HepG2 (cell line): Measurements from ENCODE around the gene CDK2AP2. TPM values are rescaled to one million over a fixed set of nuclear protein-coding genes. Genes with fewer than 3 reads are reported as not detected.
A peak's percentile ranks its signal among the peaks of the same experiment; 100 is the strongest.

Experiments
- CERS6 ChIP-seq: sonication (generic); formaldehyde crosslinking; IDR thresholded peaks from 2 replicates; pipeline ENCODE4 v1.5.0; 2020; ENCODE audit warnings: missing genetic modification reagents
- DNMT3B ChIP-seq: conservative IDR thresholded peaks from 2 replicates; pipeline ENCODE4 v1.6.1; 2016; ENCODE audit warnings: missing biosample characterization, control low read depth
- IKZF5 ChIP-seq: IDR thresholded peaks from 2 replicates; pipeline ENCODE4 v1.6.1; 2018; ENCODE audit warnings: missing genetic modification reagents, mild to moderate bottlenecking, missing compliant biosample characterization
- RNF219 ChIP-seq: sonication (generic); formaldehyde crosslinking; IDR thresholded peaks from 2 replicates; pipeline ENCODE4 v1.5.0; 2020; ENCODE audit warnings: mild to moderate bottlenecking, missing genetic modification reagents
- TGIF2 ChIP-seq: IDR thresholded peaks from 2 replicates; pipeline ENCODE4 v1.6.1; 2016; ENCODE audit warnings: control low read depth, missing compliant biosample characterization
- THYN1 ChIP-seq: sonication (generic); formaldehyde crosslinking; IDR thresholded peaks from 2 replicates; pipeline ENCODE4 v1.8.1; 2023; ENCODE audit warnings: low read depth, mild to moderate bottlenecking, moderate library complexity, missing genetic modification reagents, borderline replicate concordance
- TSC22D2 ChIP-seq: sonication (generic); formaldehyde crosslinking; IDR thresholded peaks from 2 replicates; pipeline ENCODE4 v1.5.1; 2020; ENCODE audit warnings: missing genetic modification reagents, mild to moderate bottlenecking, borderline replicate concordance
- ZBTB3 ChIP-seq: sonication (generic); formaldehyde crosslinking; IDR thresholded peaks from 2 replicates; pipeline ENCODE4 v1.4.0; 2020; ENCODE audit warnings: low read depth, mild to moderate bottlenecking, moderate library complexity, missing genetic modification reagents, borderline replicate concordance
- ZHX2 ChIP-seq, 2 experiments: sonication (generic) in 1 of 2; formaldehyde crosslinking in 1 of 2; IDR thresholded peaks; 2 replicates each; pipeline versions ENCODE4 v1.6.1 to v1.9.0; 2014 to 2022; ENCODE audit warnings: antibody characterized with exemption in 1 of 2, borderline replicate concordance in 1 of 2, inconsistent platforms in 1 of 2, low read depth in 1 of 2, missing genetic modification reagents in 1 of 2
- ZNF260 ChIP-seq: sonication (generic); formaldehyde crosslinking; IDR thresholded peaks from 2 replicates; pipeline ENCODE4 v1.4.0; 2020; ENCODE audit warnings: missing genetic modification reagents, low read depth, mild to moderate bottlenecking, borderline replicate concordance
- polyA plus RNA-seq, 8 experiments: library from polyadenylated mRNA; depleted of rRNA in 3 of 8; stranded (reverse) in 7 of 8; unstranded in 1 of 8; fragments of >200 nt; fragmentation: Illumina TruSeq in 4 of 8; extraction: Trizol in 4 of 8; gene quantifications; 2 replicates each; pipeline versions ENCODE4 v1.2.1 to v1.2.3, GENCODE V29; 2011 to 2016; ENCODE audit warnings: low read depth in 4 of 8, missing spikeins in 1 of 8, mixed read lengths in 1 of 8; ENCODE audit not compliant: insufficient read depth in 1 of 8
- total RNA-seq, 5 experiments: library from RNA; depleted of rRNA; stranded (reverse); fragments of >200 nt; fragmentation: Illumina TruSeq; extraction: Trizol; gene quantifications; 2 replicates each; pipeline ENCODE4 v1.2.3, GENCODE V29; 2016; ENCODE audit warnings: low read depth in 1 of 5
- TF ChIP-seq, protein P1 (sequence below): sonication (generic); formaldehyde crosslinking; IDR thresholded peaks from 2 replicates; pipeline ENCODE4 v1.4.0; 2020; ENCODE audit warnings: mild to moderate bottlenecking, low read depth, missing genetic modification reagents
- TF ChIP-seq, protein P2 (sequence below): sonication (generic); formaldehyde crosslinking; IDR thresholded peaks from 2 replicates; pipeline ENCODE4 v1.4.0; 2020; ENCODE audit warnings: missing genetic modification reagents

Gene CDK2AP2
- total and polyA plus RNA-seq, 2 of the 13 experiments (the other 11 are each of a cell fraction or from before 2014, with no cell fraction given), result 15.0 to 23.2 TPM

DNA sequence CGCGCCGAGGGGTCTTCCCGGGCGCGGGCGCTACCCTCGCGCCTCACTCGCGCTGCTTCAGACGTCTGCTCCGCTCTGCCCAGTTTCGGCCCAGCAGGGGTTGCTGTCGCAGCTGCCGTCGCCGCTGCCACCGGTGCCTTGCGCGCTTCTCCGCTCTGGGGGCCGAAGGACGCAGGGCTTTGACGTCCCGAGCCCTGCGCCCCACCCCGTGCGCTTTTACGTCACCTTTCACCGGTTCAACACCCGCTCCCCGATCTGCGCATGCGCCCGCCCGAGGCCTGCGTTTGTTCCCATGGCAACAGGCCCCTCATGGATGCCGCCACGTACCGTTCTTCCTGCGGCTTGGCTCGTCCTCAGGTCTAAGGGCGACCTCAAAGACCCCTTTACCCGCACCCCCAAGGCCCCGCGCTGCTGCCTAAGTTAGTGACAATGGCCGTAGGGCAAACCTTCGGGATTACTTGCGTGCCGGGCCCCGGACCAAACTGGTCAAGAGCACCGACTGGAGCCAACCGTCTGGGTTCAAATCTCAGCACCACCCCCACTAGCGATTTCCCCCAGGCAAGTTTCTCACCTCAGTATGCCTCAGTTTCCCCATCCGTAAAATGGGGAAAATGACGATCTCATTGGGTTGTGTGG lies 642 bp upstream of the CDK2AP2 start (continued):
- no peak for TF ChIP-seq ZNF260 (CRISPR knock-in tag)
- TF ChIP-seq TSC22D2 (CRISPR knock-in tag), result peak; percentile 50; the same call in 1 of the 2 replicates
- TF ChIP-seq ZHX2 (IDR thresholded peaks at IDR 0.05; ENCODE audit: low read depth), result peak; percentile 74; the same call in 1 of the 2 replicates
- no peak for TF ChIP-seq ZHX2 (CRISPR knock-in tag; IDR thresholded peaks at IDR 0.05; ENCODE audit: borderline replicate concordance)
- 0 out of 2 replicates have a peak, but pooled peaks have one; percentile 60 for TF ChIP-seq TGIF2 (CRISPR knock-in tag)
- TF ChIP-seq DNMT3B (CRISPR knock-in tag), result no peak
- no peak for TF ChIP-seq ZBTB3 (CRISPR knock-in tag)
- TF ChIP-seq, protein P1, sequence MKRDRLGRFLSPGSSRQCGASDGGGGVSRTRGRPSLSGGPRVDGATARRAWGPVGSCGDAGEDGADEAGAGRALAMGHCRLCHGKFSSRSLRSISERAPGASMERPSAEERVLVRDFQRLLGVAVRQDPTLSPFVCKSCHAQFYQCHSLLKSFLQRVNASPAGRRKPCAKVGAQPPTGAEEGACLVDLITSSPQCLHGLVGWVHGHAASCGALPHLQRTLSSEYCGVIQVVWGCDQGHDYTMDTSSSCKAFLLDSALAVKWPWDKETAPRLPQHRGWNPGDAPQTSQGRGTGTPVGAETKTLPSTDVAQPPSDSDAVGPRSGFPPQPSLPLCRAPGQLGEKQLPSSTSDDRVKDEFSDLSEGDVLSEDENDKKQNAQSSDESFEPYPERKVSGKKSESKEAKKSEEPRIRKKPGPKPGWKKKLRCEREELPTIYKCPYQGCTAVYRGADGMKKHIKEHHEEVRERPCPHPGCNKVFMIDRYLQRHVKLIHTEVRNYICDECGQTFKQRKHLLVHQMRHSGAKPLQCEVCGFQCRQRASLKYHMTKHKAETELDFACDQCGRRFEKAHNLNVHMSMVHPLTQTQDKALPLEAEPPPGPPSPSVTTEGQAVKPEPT (CRISPR knock-in tag), result no peak
- TF ChIP-seq THYN1 (CRISPR knock-in tag), result no peak
- TF ChIP-seq RNF219 (CRISPR knock-in tag), result no peak
- TF ChIP-seq IKZF5 (CRISPR knock-in tag), result peak; percentile 47; the same call in 1 of the 2 replicates
- TF ChIP-seq, protein P2, sequence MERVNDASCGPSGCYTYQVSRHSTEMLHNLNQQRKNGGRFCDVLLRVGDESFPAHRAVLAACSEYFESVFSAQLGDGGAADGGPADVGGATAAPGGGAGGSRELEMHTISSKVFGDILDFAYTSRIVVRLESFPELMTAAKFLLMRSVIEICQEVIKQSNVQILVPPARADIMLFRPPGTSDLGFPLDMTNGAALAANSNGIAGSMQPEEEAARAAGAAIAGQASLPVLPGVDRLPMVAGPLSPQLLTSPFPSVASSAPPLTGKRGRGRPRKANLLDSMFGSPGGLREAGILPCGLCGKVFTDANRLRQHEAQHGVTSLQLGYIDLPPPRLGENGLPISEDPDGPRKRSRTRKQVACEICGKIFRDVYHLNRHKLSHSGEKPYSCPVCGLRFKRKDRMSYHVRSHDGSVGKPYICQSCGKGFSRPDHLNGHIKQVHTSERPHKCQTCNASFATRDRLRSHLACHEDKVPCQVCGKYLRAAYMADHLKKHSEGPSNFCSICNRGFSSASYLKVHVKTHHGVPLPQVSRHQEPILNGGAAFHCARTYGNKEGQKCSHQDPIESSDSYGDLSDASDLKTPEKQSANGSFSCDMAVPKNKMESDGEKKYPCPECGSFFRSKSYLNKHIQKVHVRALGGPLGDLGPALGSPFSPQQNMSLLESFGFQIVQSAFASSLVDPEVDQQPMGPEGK (CRISPR knock-in tag), result peak; percentile 64
- no peak for TF ChIP-seq CERS6 (CRISPR knock-in tag)
